Prostate gland (tissue), 2 donors: Measurements from ENCODE around the gene KCTD8. TPM values are rescaled to one million over a fixed set of nuclear protein-coding genes. Genes with fewer than 3 reads are reported as not detected.

Experiments
- DNase-seq: peaks from one replicate; pipeline ENCODE4 v3.0.0-alpha.2; 2019; ENCODE audit warnings: low spot score
- H3K27ac ChIP-seq, 2 donors: fragments of 200-600 bp; sonication (generic); 2 replicates each; pipeline ENCODE4 v1.5.1; 2017 to 2019
- H3K27me3 ChIP-seq: fragments of 200-600 bp; sonication (generic); replicated peaks from 2 replicates; pipeline ENCODE4 v1.5.1; 2019; ENCODE audit not compliant: insufficient read depth
- H3K36me3 ChIP-seq, 2 donors: fragments of 200-600 bp; sonication (generic); 1 replicate in 1 of 2; 2 replicates in 1 of 2; pipeline versions ENCODE4 v1.5.1 to v1.8.1; 2017 to 2019
- H3K4me1 ChIP-seq: fragments of 200-600 bp; sonication (generic); replicated peaks from 2 replicates; pipeline ENCODE4 v1.5.1; 2019
- H3K4me3 ChIP-seq, 2 donors: fragments of 200-600 bp; sonication (generic); 2 replicates each; pipeline ENCODE4 v1.5.1; 2017 to 2019
- H3K9me3 ChIP-seq: fragments of 200-600 bp; sonication (generic); 2 replicates; pipeline ENCODE4 v1.5.1; 2017
- CTCF ChIP-seq, 4 experiments: fragments of 200-600 bp in 2 of 4; fragments of 450-650 bp in 2 of 4; sonication (generic) in 2 of 4; IDR thresholded peaks; 1 replicate in 3 of 4; 2 replicates in 1 of 4; pipeline ENCODE4 v1.5.1; 2016 to 2019; ENCODE audit warnings: antibody characterized with exemption in 4 of 4, mild to moderate bottlenecking in 2 of 4, moderate library complexity in 2 of 4
- POLR2A ChIP-seq: fragments of 450-650 bp; IDR thresholded peaks from one replicate; pipeline ENCODE4 v1.6.1; 2016; ENCODE audit warnings: antibody characterized with exemption, mild to moderate bottlenecking
- POLR2AphosphoS5 ChIP-seq: sonication (generic); formaldehyde crosslinking; IDR thresholded peaks from one replicate; pipeline ENCODE4 v1.6.1; 2017; ENCODE audit warnings: antibody characterized with exemption
- WGBS: methylation state at CpG from one replicate; pipeline ENCODE4 v1.1.5; 2018; 5-methylcytosine and 5-hydroxymethylcytosine counted together
- intact Hi-C: fragments of 100-400 bp; cut with DNase I; formaldehyde crosslinking; loops from one replicate; pipeline ENCODE4 v1.14.2; 2022
- total RNA-seq, 2 donors: library from RNA; depleted of rRNA; stranded (reverse); fragments of >200 nt; gene quantifications; one replicate each; pipeline ENCODE4 v1.1.0, GENCODE V29; 2016

KCTD8 gene
- total RNA-seq, 2 donors from 2014 or later, result 0.46 to 1.9 TPM

GRCh38 chr4:44313702-44314101, 134.9 kb downstream of the KCTD8 start:
- no peaks in the 10 kb centered on the region for H3K36me3 ChIP-seq
- no peak overlapping the region for H3K27ac ChIP-seq
- H3K4me1 ChIP-seq, result no peaks in the 10 kb centered on the region
- 75% methylated on average over 1 of the region's 1 CpG for WGBS
- DNase-seq, result no peak
- no peak overlapping the region for H3K4me3 ChIP-seq
- H3K9me3 ChIP-seq, result no peaks in the 10 kb centered on the region
- intact Hi-C loops, result no loop called here
- TF ChIP-seq POLR2AphosphoS5 (no peak), POLR2A (no peak), CTCF (IDR thresholded peaks at IDR 0.05) (no peak)
- no peaks in the 10 kb centered on the region for H3K27me3 ChIP-seq

GRCh38 chr4:44287505-44287904, 161.1 kb downstream of the KCTD8 start:
- TF ChIP-seq CTCF (IDR thresholded peaks at IDR 0.05) (no peak), POLR2AphosphoS5 (no peak), POLR2A (no peak)

GRCh38 chr4:44279469-44279868, 169.1 kb downstream of the KCTD8 start:
- no peak for TF ChIP-seq POLR2AphosphoS5
- TF ChIP-seq CTCF (IDR thresholded peaks at IDR 0.05), result no peak
- no peak for TF ChIP-seq POLR2A
- intact Hi-C loops, result no loop called here
- no peaks in the 10 kb centered on the region for H3K36me3 ChIP-seq
- no peaks in the 10 kb centered on the region for H3K9me3 ChIP-seq
- no peaks in the 10 kb centered on the region for H3K27me3 ChIP-seq
- H3K4me1 ChIP-seq, result no peaks in the 10 kb centered on the region
- no peak overlapping the region for H3K4me3 ChIP-seq
- no peak for DNase-seq
- H3K27ac ChIP-seq, result no peak overlapping the region
- WGBS, result 84% methylated on average over 1 of the region's 1 CpG

More at GRCh38 chr4:44287505-44287904, 161.1 kb downstream of the KCTD8 start:
- Histone ChIP-seq H3K27me3 (no peaks in the 10 kb centered on the region), H3K4me3 (no peak overlapping the region), H3K9me3 (no peaks in the 10 kb centered on the region), H3K36me3 (no peaks in the 10 kb centered on the region), H3K27ac (no peak overlapping the region), H3K4me1 (no peaks in the 10 kb centered on the region)
- no peak for DNase-seq
- intact Hi-C loops, result no loop called here
- WGBS, result 91% methylated on average over 1 of the region's 1 CpG

- intact Hi-C loops, result no loop called here
Observed at GRCh38 chr4:44279066-44279465, 169.5 kb downstream of the KCTD8 start.

More at GRCh38 chr4:44279066-44279465, 169.5 kb downstream of the KCTD8 start:
- H3K27ac ChIP-seq, result no peak overlapping the region
- no peaks in the 10 kb centered on the region for H3K9me3 ChIP-seq
- no peak overlapping the region for H3K4me3 ChIP-seq
- TF ChIP-seq POLR2A (no peak), CTCF (IDR thresholded peaks at IDR 0.05) (no peak), POLR2AphosphoS5 (no peak)
- no peaks in the 10 kb centered on the region for H3K27me3 ChIP-seq
- WGBS, result 90% methylated on average over 1 of the region's 1 CpG
- DNase-seq, result no peak
- no peaks in the 10 kb centered on the region for H3K36me3 ChIP-seq
- no peaks in the 10 kb centered on the region for H3K4me1 ChIP-seq
